Vagina (tissue), 2 donors: Measurements from ENCODE around the gene KMT5C.

ENCODE experiments used
- POLR2A ChIP-seq, 2 donors: fragments of 450-650 bp; IDR thresholded peaks; one replicate each; pipeline ENCODE4 v1.6.1; 2017; ENCODE audit warnings: antibody characterized with exemption in 2 of 2, mild to moderate bottlenecking in 2 of 2, moderate library complexity in 2 of 2
- TF ChIP-seq, protein P1 (sequence below), 3 experiments: fragments of 450-650 bp in 2 of 3; fragments of 200-600 bp in 1 of 3; sonication (generic) in 1 of 3; IDR thresholded peaks; one replicate each; pipeline ENCODE4 v1.5.1; 2017 to 2019; ENCODE audit warnings: antibody characterized with exemption in 3 of 3, mild to moderate bottlenecking in 2 of 3, moderate library complexity in 2 of 3

GRCh38 chr19:55301459-55302317 lies 38.0 kb upstream of the KMT5C start:
- TF ChIP-seq, protein P1, sequence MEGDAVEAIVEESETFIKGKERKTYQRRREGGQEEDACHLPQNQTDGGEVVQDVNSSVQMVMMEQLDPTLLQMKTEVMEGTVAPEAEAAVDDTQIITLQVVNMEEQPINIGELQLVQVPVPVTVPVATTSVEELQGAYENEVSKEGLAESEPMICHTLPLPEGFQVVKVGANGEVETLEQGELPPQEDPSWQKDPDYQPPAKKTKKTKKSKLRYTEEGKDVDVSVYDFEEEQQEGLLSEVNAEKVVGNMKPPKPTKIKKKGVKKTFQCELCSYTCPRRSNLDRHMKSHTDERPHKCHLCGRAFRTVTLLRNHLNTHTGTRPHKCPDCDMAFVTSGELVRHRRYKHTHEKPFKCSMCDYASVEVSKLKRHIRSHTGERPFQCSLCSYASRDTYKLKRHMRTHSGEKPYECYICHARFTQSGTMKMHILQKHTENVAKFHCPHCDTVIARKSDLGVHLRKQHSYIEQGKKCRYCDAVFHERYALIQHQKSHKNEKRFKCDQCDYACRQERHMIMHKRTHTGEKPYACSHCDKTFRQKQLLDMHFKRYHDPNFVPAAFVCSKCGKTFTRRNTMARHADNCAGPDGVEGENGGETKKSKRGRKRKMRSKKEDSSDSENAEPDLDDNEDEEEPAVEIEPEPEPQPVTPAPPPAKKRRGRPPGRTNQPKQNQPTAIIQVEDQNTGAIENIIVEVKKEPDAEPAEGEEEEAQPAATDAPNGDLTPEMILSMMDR (IDR thresholded peaks at IDR 0.05): peak; percentile 93 to 97 (median 96)
- no peak for TF ChIP-seq POLR2A (IDR thresholded peaks at IDR 0.05)
